Measurements from ENCODE around the gene ANKHD1. TPM values are rescaled to one million over a fixed set of nuclear protein-coding genes. Genes with fewer than 3 reads are reported as not detected.

ANKHD1 gene
- polyA plus RNA-seq, 1 donor from 2014 or later: 61.8 TPM

DNA sequence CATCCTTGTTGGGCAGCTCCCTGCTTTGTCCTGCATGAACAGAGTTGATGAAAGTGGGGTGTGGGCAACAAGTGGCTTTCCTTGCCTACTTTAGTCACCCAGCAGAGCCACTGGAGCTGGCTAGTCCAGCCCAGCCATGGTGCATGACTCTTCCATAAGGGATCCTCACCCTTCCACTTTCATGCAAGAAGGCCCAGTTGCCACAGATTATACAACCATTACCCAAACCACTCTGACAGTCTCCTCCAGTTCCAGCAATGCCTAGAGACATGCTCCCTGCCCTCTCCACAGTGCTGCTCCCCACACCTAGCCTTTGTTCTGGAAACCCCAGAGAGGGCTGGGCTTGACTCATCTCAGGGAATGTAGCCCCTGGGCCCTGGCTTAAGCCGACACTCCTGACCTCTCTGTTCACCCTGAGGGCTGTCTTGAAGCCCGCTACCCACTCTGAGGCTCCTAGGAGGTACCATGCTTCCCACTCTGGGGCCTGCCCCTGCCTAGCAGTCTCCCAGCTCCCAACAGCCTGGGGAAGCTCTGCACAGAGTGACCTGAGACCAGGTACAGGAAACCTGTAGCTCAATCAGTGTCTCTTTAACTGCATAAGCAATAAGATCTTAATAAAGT lies 166.9 kb downstream of the ANKHD1 start:
- Histone ChIP-seq H3K79me2 (replicated peaks; ENCODE audit: insufficient read depth, low read length) (peaks cover 14% of the 10 kb centered on the region), H2AFZ (ENCODE audit: low read depth, low read length) (no peak overlapping the region), H3F3A (ENCODE audit: insufficient read depth, low read length, poor library complexity, severe bottlenecking) (no peaks in the 10 kb centered on the region), H3K4me2 (ENCODE audit: low read length) (no peak overlapping the region), H3K9me3 (ENCODE audit: low read length) (no peaks in the 10 kb centered on the region), H3K4me3 (ENCODE audit: low read length) (no peak overlapping the region), H3K27ac (ENCODE audit: low read length) (no peak overlapping the region), H3K9me2 (ENCODE audit: insufficient read depth, low read length) (no peaks in the 10 kb centered on the region), H3K36me3 (ENCODE audit: insufficient read depth, low read length) (no peaks in the 10 kb centered on the region), H3K27me3 (ENCODE audit: insufficient read depth, low read depth, low read length) (no peaks in the 10 kb centered on the region), H4K20me1 (ENCODE audit: insufficient read depth) (no peaks in the 10 kb centered on the region), H3K9ac (ENCODE audit: low read length) (no peak overlapping the region)
- TF ChIP-seq EP300 (conservative IDR thresholded peaks at IDR 0.05; ENCODE audit: poor library complexity, severe bottlenecking): no peak
- TF ChIP-seq, protein P1, sequence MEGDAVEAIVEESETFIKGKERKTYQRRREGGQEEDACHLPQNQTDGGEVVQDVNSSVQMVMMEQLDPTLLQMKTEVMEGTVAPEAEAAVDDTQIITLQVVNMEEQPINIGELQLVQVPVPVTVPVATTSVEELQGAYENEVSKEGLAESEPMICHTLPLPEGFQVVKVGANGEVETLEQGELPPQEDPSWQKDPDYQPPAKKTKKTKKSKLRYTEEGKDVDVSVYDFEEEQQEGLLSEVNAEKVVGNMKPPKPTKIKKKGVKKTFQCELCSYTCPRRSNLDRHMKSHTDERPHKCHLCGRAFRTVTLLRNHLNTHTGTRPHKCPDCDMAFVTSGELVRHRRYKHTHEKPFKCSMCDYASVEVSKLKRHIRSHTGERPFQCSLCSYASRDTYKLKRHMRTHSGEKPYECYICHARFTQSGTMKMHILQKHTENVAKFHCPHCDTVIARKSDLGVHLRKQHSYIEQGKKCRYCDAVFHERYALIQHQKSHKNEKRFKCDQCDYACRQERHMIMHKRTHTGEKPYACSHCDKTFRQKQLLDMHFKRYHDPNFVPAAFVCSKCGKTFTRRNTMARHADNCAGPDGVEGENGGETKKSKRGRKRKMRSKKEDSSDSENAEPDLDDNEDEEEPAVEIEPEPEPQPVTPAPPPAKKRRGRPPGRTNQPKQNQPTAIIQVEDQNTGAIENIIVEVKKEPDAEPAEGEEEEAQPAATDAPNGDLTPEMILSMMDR (IDR thresholded peaks at IDR 0.05; ENCODE audit: poor library complexity, severe bottlenecking): no peak
- TF ChIP-seq, protein P2, sequence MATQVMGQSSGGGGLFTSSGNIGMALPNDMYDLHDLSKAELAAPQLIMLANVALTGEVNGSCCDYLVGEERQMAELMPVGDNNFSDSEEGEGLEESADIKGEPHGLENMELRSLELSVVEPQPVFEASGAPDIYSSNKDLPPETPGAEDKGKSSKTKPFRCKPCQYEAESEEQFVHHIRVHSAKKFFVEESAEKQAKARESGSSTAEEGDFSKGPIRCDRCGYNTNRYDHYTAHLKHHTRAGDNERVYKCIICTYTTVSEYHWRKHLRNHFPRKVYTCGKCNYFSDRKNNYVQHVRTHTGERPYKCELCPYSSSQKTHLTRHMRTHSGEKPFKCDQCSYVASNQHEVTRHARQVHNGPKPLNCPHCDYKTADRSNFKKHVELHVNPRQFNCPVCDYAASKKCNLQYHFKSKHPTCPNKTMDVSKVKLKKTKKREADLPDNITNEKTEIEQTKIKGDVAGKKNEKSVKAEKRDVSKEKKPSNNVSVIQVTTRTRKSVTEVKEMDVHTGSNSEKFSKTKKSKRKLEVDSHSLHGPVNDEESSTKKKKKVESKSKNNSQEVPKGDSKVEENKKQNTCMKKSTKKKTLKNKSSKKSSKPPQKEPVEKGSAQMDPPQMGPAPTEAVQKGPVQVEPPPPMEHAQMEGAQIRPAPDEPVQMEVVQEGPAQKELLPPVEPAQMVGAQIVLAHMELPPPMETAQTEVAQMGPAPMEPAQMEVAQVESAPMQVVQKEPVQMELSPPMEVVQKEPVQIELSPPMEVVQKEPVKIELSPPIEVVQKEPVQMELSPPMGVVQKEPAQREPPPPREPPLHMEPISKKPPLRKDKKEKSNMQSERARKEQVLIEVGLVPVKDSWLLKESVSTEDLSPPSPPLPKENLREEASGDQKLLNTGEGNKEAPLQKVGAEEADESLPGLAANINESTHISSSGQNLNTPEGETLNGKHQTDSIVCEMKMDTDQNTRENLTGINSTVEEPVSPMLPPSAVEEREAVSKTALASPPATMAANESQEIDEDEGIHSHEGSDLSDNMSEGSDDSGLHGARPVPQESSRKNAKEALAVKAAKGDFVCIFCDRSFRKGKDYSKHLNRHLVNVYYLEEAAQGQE (IDR thresholded peaks at IDR 0.05; ENCODE audit: borderline replicate concordance): no peak
- TF ChIP-seq RAD21 (conservative IDR thresholded peaks at IDR 0.05): no peak
- no peak for TF ChIP-seq POLR2AphosphoS5 (IDR thresholded peaks at IDR 0.05)
- no peak for TF ChIP-seq SMC3 (conservative IDR thresholded peaks at IDR 0.05; ENCODE audit: poor library complexity)
- no peak for TF ChIP-seq MXI1 (conservative IDR thresholded peaks at IDR 0.05; ENCODE audit: poor library complexity, severe bottlenecking)
- no peak for TF ChIP-seq EZH2 (IDR thresholded peaks at IDR 0.05; ENCODE audit: borderline replicate concordance, insufficient read depth, low read length, poor library complexity, severe bottlenecking)
- TF ChIP-seq TAF1 (IDR thresholded peaks at IDR 0.05; ENCODE audit: low read depth): no peak

DNA sequence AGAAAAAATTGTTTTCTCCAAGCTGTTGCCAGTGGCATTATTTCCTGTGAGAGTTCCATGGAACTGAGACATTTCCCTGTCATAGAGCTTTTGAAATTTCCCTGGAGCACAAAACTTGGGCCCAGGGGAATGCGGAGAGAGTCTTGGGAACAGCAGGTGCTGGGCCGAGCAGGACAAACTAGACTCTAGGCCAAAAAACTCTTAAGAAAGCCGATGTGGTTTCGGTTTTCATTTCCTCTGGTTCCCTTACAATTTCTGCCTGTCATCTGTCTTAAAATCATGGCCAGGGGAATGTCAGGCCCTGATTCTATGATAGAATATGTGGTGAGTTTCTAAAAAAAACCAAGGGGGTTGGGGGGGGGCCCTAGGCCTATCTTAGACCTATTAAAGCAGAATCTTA lies 167.6 kb downstream of the ANKHD1 start:
- Histone ChIP-seq H3K4me3 (ENCODE audit: low read length) (no peak overlapping the region), H4K20me1 (ENCODE audit: insufficient read depth) (no peaks in the 10 kb centered on the region), H3K27me3 (ENCODE audit: insufficient read depth, low read depth, low read length) (no peaks in the 10 kb centered on the region), H3K9ac (ENCODE audit: low read length) (no peak overlapping the region), H3K4me2 (ENCODE audit: low read length) (no peak overlapping the region), H3K36me3 (ENCODE audit: insufficient read depth, low read length) (no peaks in the 10 kb centered on the region), H2AFZ (ENCODE audit: low read depth, low read length) (no peak overlapping the region), H3K27ac (ENCODE audit: low read length) (no peak overlapping the region), H3K79me2 (replicated peaks; ENCODE audit: insufficient read depth, low read length) (peaks cover 14% of the 10 kb centered on the region), H3F3A (ENCODE audit: insufficient read depth, low read length, poor library complexity, severe bottlenecking) (no peaks in the 10 kb centered on the region), H3K9me3 (ENCODE audit: low read length) (no peaks in the 10 kb centered on the region), H3K9me2 (ENCODE audit: insufficient read depth, low read length) (no peaks in the 10 kb centered on the region)
- TF ChIP-seq RAD21 (conservative IDR thresholded peaks at IDR 0.05): no peak
- TF ChIP-seq, protein P2 (IDR thresholded peaks at IDR 0.05; ENCODE audit: borderline replicate concordance): no peak
- TF ChIP-seq MXI1 (conservative IDR thresholded peaks at IDR 0.05; ENCODE audit: poor library complexity, severe bottlenecking): no peak
- TF ChIP-seq EZH2 (IDR thresholded peaks at IDR 0.05; ENCODE audit: borderline replicate concordance, insufficient read depth, low read length, poor library complexity, severe bottlenecking): no peak
- TF ChIP-seq EP300 (conservative IDR thresholded peaks at IDR 0.05; ENCODE audit: poor library complexity, severe bottlenecking): no peak
- TF ChIP-seq, protein P1 (IDR thresholded peaks at IDR 0.05; ENCODE audit: poor library complexity, severe bottlenecking): no peak
- TF ChIP-seq SMC3 (conservative IDR thresholded peaks at IDR 0.05; ENCODE audit: poor library complexity): no peak
- TF ChIP-seq POLR2AphosphoS5 (IDR thresholded peaks at IDR 0.05): no peak
- no peak for TF ChIP-seq TAF1 (IDR thresholded peaks at IDR 0.05; ENCODE audit: low read depth)
